ENCODE results near the gene CYP27B1. TPM values are rescaled to one million over a fixed set of nuclear protein-coding genes. Genes with fewer than 3 reads are reported as not detected.
A peak's percentile ranks its signal among the peaks of the same experiment; 100 is the strongest.

CYP27B1 gene
- total and polyA plus RNA-seq, 9 of the 15 experiments (the other 6 are each of a cell fraction or from before 2014, with no cell fraction given) = 0.18 to 4.2 (median 1.8) TPM

GRCh38 chr12:57744777-57745484 lies 21.9 kb downstream of the CYP27B1 start, which contains the start of gene TSPAN31 (continued):
- TF ChIP-seq ZNF699 (CRISPR knock-in tag; IDR thresholded peaks at IDR 0.05; ENCODE audit: insufficient replicate concordance) (no peak), MNT (conservative IDR thresholded peaks at IDR 0.05) (peak; percentile 29 to 50), CBX2 (IDR thresholded peaks at IDR 0.05; ENCODE audit: insufficient read depth, low read length, poor library complexity, severe bottlenecking) (no peak), ZNF518B (CRISPR knock-in tag; IDR thresholded peaks at IDR 0.05) (no peak), E2F1 (CRISPR knock-in tag; IDR thresholded peaks at IDR 0.05) (no peak), MBD2 (IDR thresholded peaks at IDR 0.05; ENCODE audit: borderline replicate concordance, low read depth) (peak; percentile 94), SRF (CRISPR knock-in tag; IDR thresholded peaks at IDR 0.05) (peak in 1 of 2 experiments; percentile 32; a peak in 2 of 4 replicates), ZFX (CRISPR knock-in tag; IDR thresholded peaks at IDR 0.05) (peak; percentile 58), OTX1 (CRISPR knock-in tag; IDR thresholded peaks at IDR 0.05) (peak; percentile 62; the same call in 1 of the 2 replicates), FOS (IDR thresholded peaks at IDR 0.05; ENCODE audit: extremely low read depth, insufficient read length) (peak; percentile 84), EHMT2 (IDR thresholded peaks at IDR 0.05) (no peak), ESRRB (CRISPR knock-in tag; IDR thresholded peaks at IDR 0.05; ENCODE audit: borderline replicate concordance) (no peak)
